ENCODE results near the gene ARFGAP1. TPM values are rescaled to one million over a fixed set of nuclear protein-coding genes. Genes with fewer than 3 reads are reported as not detected.

Gene ARFGAP1
- total RNA-seq, 4 donors from 2014 or later = 70.7 to 75.7 (median 72.7) TPM

DNA sequence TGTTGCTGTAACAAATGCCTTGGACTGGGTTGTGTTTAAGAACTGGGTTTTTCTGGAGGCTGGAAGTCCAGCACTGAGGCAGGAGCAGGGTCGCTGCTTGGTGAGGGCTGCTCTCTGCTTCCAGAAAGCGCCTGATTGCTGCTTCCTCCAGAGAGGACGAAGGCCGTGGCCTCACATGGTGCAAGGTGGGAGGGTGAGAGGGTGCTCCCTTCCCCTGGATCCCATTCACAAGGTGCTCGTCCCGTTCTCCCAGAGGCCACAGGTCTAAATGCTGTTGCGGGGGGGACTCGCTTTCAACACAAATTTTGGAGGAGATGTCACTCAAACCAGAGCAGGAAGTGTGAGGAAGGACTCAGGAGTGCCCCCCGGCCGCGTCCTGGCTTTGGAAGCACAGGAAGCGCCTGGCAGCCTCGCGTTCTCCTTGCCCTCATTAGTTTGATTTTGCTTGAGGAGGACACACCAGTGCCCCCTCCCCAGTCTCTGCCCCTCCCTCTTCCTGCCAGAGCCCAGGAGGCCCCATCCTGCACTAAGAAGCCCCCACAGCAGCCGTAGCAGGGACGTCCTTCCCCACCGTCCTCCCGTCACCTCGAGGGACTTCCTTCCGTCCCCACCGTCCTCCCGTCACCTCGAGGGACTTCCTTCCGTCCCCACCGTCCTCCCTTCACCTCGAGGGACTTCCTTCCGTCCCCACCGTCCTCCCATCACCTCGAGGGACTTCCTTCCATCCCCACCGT, 10.7 kb upstream of the ARFGAP1 start:
- no peak for DNase-seq
- Histone ChIP-seq H3K9me3 (no peaks in the 10 kb centered on the region), H3K36me3 (no peaks in the 10 kb centered on the region), H3K27me3 (no peaks in the 10 kb centered on the region), H3K27ac (no peak overlapping the region), H3K4me1 (peaks cover 12 to 31% of the 10 kb centered on the region in 2 donors), H3K4me3 (replicated peaks in 1 of 3) (no peak overlapping the region)
- 58 to 60% methylated on average over 28 to 29 of the region's 30 CpGs for WGBS, 2 donors
- no peak for TF ChIP-seq POLR2A (IDR thresholded peaks at IDR 0.05)
- TF ChIP-seq, protein P1, sequence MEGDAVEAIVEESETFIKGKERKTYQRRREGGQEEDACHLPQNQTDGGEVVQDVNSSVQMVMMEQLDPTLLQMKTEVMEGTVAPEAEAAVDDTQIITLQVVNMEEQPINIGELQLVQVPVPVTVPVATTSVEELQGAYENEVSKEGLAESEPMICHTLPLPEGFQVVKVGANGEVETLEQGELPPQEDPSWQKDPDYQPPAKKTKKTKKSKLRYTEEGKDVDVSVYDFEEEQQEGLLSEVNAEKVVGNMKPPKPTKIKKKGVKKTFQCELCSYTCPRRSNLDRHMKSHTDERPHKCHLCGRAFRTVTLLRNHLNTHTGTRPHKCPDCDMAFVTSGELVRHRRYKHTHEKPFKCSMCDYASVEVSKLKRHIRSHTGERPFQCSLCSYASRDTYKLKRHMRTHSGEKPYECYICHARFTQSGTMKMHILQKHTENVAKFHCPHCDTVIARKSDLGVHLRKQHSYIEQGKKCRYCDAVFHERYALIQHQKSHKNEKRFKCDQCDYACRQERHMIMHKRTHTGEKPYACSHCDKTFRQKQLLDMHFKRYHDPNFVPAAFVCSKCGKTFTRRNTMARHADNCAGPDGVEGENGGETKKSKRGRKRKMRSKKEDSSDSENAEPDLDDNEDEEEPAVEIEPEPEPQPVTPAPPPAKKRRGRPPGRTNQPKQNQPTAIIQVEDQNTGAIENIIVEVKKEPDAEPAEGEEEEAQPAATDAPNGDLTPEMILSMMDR (IDR thresholded peaks at IDR 0.05) = no peak
- intact Hi-C loops (cut with DNase I) = no loop called here

GRCh38 chr20:63262836-63263235, 9.8 kb upstream of the ARFGAP1 start:
- intact Hi-C loops (cut with DNase I) = no loop called here
- Histone ChIP-seq H3K9me3 (no peaks in the 10 kb centered on the region), H3K27ac (no peak overlapping the region), H3K27me3 (no peaks in the 10 kb centered on the region), H3K4me3 (replicated peaks in 1 of 3) (no peak overlapping the region), H3K4me1 (peaks cover 12 to 36% of the 10 kb centered on the region in 2 donors), H3K36me3 (no peaks in the 10 kb centered on the region)
- WGBS, 2 donors = 80 to 83% methylated on average over 9 of the region's 9 CpGs
- TF ChIP-seq POLR2A (IDR thresholded peaks at IDR 0.05) = no peak
- TF ChIP-seq, protein P1 (IDR thresholded peaks at IDR 0.05) = no peak
- DNase-seq = no peak

GRCh38 chr20:63264000-63264399, 8.6 kb upstream of the ARFGAP1 start:
- 71 to 80% methylated on average over 5 to 10 of the region's 10 CpGs for WGBS, 2 donors
- no peaks in the 10 kb centered on the region for H3K27me3 ChIP-seq
- intact Hi-C loops (cut with DNase I) = no loop called here

GRCh38 chr20:63264519-63264918, 8.1 kb upstream of the ARFGAP1 start:
- H3K27me3 ChIP-seq = no peaks in the 10 kb centered on the region
- intact Hi-C loops (cut with DNase I) = no loop called here
- H3K9me3 ChIP-seq = no peaks in the 10 kb centered on the region
- TF ChIP-seq, protein P1 (IDR thresholded peaks at IDR 0.05) = no peak
- no peak for TF ChIP-seq POLR2A (IDR thresholded peaks at IDR 0.05)
- H3K4me3 ChIP-seq (replicated peaks in 1 of 3) = no peak overlapping the region
- DNase-seq = peak; percentile 47 to 72
- H3K36me3 ChIP-seq = no peaks in the 10 kb centered on the region
- WGBS, 2 donors = 13 to 26% methylated on average over 12 to 14 of the region's 14 CpGs
- H3K4me1 ChIP-seq = peaks cover 12 to 51% of the 10 kb centered on the region in 2 donors
- H3K27ac ChIP-seq = peak overlapping the region in 2 of 3 donors; percentile 23 to 52

More at GRCh38 chr20:63264000-63264399, 8.6 kb upstream of the ARFGAP1 start:
- Histone ChIP-seq H3K9me3 (no peaks in the 10 kb centered on the region), H3K4me1 (peaks cover 12 to 47% of the 10 kb centered on the region in 2 donors), H3K4me3 (replicated peaks in 1 of 3) (no peak overlapping the region), H3K36me3 (no peaks in the 10 kb centered on the region), H3K27ac (no peak overlapping the region)
- DNase-seq = no peak
- TF ChIP-seq POLR2A (IDR thresholded peaks at IDR 0.05) = no peak
- TF ChIP-seq, protein P1 (IDR thresholded peaks at IDR 0.05) = no peak

- Histone ChIP-seq H3K9me3 (no peaks in the 10 kb centered on the region), H3K27ac (no peak overlapping the region), H3K36me3 (no peaks in the 10 kb centered on the region), H3K4me1 (peaks cover 11 to 49% of the 10 kb centered on the region in 2 donors), H3K27me3 (no peaks in the 10 kb centered on the region), H3K4me3 (replicated peaks in 1 of 3) (no peak overlapping the region)
- intact Hi-C loops (cut with DNase I) = no loop called here
- 64 to 71% methylated on average over 11 to 12 of the region's 12 CpGs for WGBS, 2 donors
- DNase-seq = no peak
- TF ChIP-seq, protein P1 (IDR thresholded peaks at IDR 0.05) = no peak
- no peak for TF ChIP-seq POLR2A (IDR thresholded peaks at IDR 0.05)
These were observed 6.6 kb upstream of the ARFGAP1 start for GRCh38 chr20:63265891-63266515.
